ENCODE measurements around the gene TNN. TPM values are rescaled to one million over a fixed set of nuclear protein-coding genes. Genes with fewer than 3 reads are reported as not detected.

Gene TNN
- 3.8 TPM for total RNA-seq

GRCh38 chr1:175067362-175068106, at the start of gene TNN:
TSS of gene TNN (plus strand) at chr1:175067833. CDS start at chr1:175077419, 9,586 bp downstream.

GRCh38 chr1:175023043-175023921, 44.4 kb upstream of the TNN start, which contains the start of gene MRPS14:
TSS of gene MRPS14 (minus strand) at chr1:175023425. CDS start at chr1:175023408, 17 bp downstream.

GRCh38 chr1:175192630-175193526, 125.2 kb downstream of the TNN start, which contains the start of gene KIAA0040:
TSS of gene KIAA0040 (minus strand) at chr1:175192776. CDS start at chr1:175161013, 31,763 bp downstream.

Small RNA genes within 50 kb of the gene (small RNA-seq; reads per million reads assigned to genes)
- not detected for gene RF00019 (ENCODE audit: low replicate concordance)

Other genes with a start within 250 kb of the TNN start
- gene CACYBP, start 67.9 kb upstream of the TNN start, total RNA-seq = 49.6 TPM
- 29.1 TPM for gene MRPS14, start 44.4 kb upstream of the TNN start, total RNA-seq
- gene KIAA0040, start 124.9 kb downstream of the TNN start, total RNA-seq = 10.7 TPM